Upper lobe of left lung (tissue), 6 donors: ENCODE measurements around the gene MB. TPM values are rescaled to one million over a fixed set of nuclear protein-coding genes. Genes with fewer than 3 reads are reported as not detected.

ENCODE experiments used
- ATAC-seq, 2 donors: fragments of 200-7000 bp; cut with Tn5 transposase; one replicate each; pipeline ENCODE4 v1.9.1; 2022; ENCODE audit warnings: mild to moderate bottlenecking in 2 of 2, moderate library complexity in 2 of 2; ENCODE audit not compliant: low FRiP score in 2 of 2
- DNase-seq, 2 donors: peaks; one replicate each; pipeline ENCODE4 v3.0.0-alpha.2; 2019 to 2020
- H3K27ac ChIP-seq, 4 donors: fragments of 200-600 bp; sonication (generic); one replicate each; pipeline ENCODE4 v1.5.1; 2016 to 2019
- H3K27me3 ChIP-seq, 4 donors: fragments of 200-600 bp; sonication (generic); one replicate each; pipeline ENCODE4 v1.5.1; 2017 to 2019
- H3K36me3 ChIP-seq, 4 donors: fragments of 200-600 bp; sonication (generic); one replicate each; pipeline ENCODE4 v1.5.1; 2016 to 2019
- H3K4me1 ChIP-seq, 4 donors: fragments of 200-600 bp; sonication (generic); one replicate each; pipeline ENCODE4 v1.5.1; 2018 to 2019
- H3K4me3 ChIP-seq, 4 donors: fragments of 200-600 bp; sonication (generic); one replicate each; pipeline ENCODE4 v1.5.1; 2017 to 2019; ENCODE audit warnings: mild to moderate bottlenecking in 2 of 4, moderate library complexity in 1 of 4
- H3K9me3 ChIP-seq, 4 donors: fragments of 200-600 bp; sonication (generic); one replicate each; pipeline ENCODE4 v1.5.1; 2018 to 2019
- CTCF ChIP-seq, 6 experiments: fragments of 450-650 bp in 4 of 6; fragments of 200-600 bp in 2 of 6; sonication (generic) in 2 of 6; IDR thresholded peaks; one replicate each; pipeline ENCODE4 v1.5.1; 2016 to 2019; ENCODE audit warnings: antibody characterized with exemption in 6 of 6
- EP300 ChIP-seq, 4 donors: sonication (generic); formaldehyde crosslinking; IDR thresholded peaks; one replicate each; pipeline ENCODE4 v1.5.1; 2017; ENCODE audit warnings: antibody characterized with exemption in 4 of 4, control low read depth in 2 of 4
- POLR2A ChIP-seq, 4 donors: fragments of 450-650 bp; IDR thresholded peaks; one replicate each; pipeline ENCODE4 v1.5.1; 2016 to 2017; ENCODE audit warnings: antibody characterized with exemption in 4 of 4, mild to moderate bottlenecking in 2 of 4
- POLR2AphosphoS5 ChIP-seq, 2 donors: sonication (generic); formaldehyde crosslinking; IDR thresholded peaks; one replicate each; pipeline ENCODE4 v1.5.1; 2017; ENCODE audit warnings: antibody characterized with exemption in 2 of 2
- WGBS, 2 donors: methylation state at CpG; one replicate each; pipeline ENCODE4 v1.1.5; 2017 to 2018; 5-methylcytosine and 5-hydroxymethylcytosine counted together
- total RNA-seq, 6 donors: library from RNA; depleted of rRNA in 4 of 6; stranded (reverse); fragments of >200 nt in 4 of 6; gene quantifications; one replicate each; pipeline versions ENCODE4 v1.1.0 to v1.2.1, GENCODE V29; 2016 to 2021
- donor health status: DM: no; HTN: no; CAD: no; lungs with moderate emphysema.
- donor health status: DM: no; HTN: yes; CAD: no; lungs with severe emphysema.

The MB gene
- total RNA-seq, 6 donors from 2014 or later, result 0.46 to 1.1 (median 0.98) TPM; not detected in 3

GRCh38 chr22:35559354-35560005, 57.6 kb downstream of the MB start:
- TF ChIP-seq EP300 (IDR thresholded peaks at IDR 0.05) (no peak), CTCF (IDR thresholded peaks at IDR 0.05) (no peak), POLR2AphosphoS5 (IDR thresholded peaks at IDR 0.05) (no peak), POLR2A (IDR thresholded peaks at IDR 0.05) (no peak)
- Histone ChIP-seq H3K27ac (no peak overlapping the region), H3K27me3 (no peaks in the 10 kb centered on the region), H3K4me3 (no peak overlapping the region), H3K36me3 (no peaks in the 10 kb centered on the region), H3K9me3 (peaks cover 0 to 5% (median 0%) of the 10 kb centered on the region in 4 donors), H3K4me1 (no peaks in the 10 kb centered on the region)
- DNase-seq, result no peak
- ATAC-seq, result no peak
- whole genome bisulfite sequencing, 2 donors, result 62 to 67% methylated on average over 2 of the region's 2 CpGs

- no peaks in the 10 kb centered on the region for H3K36me3 ChIP-seq
- no peaks in the 10 kb centered on the region for H3K27me3 ChIP-seq
- ATAC-seq (no peak), DNase-seq (no peak)
- peaks cover 0 to 5% (median 0%) of the 10 kb centered on the region in 4 donors for H3K9me3 ChIP-seq
- TF ChIP-seq EP300 (IDR thresholded peaks at IDR 0.05) (no peak), CTCF (IDR thresholded peaks at IDR 0.05) (no peak)
- no peak overlapping the region for H3K4me3 ChIP-seq
- WGBS, 2 donors, result 60 to 85% methylated on average over 3 of the region's 3 CpGs
- no peak overlapping the region for H3K27ac ChIP-seq
- H3K4me1 ChIP-seq, result no peaks in the 10 kb centered on the region
Measured at GRCh38 chr22:35558719-35559118, 58.4 kb downstream of the MB start.

GRCh38 chr22:35558031-35558430, 59.1 kb downstream of the MB start:
- TF ChIP-seq CTCF (IDR thresholded peaks at IDR 0.05) (no peak), EP300 (IDR thresholded peaks at IDR 0.05) (no peak), POLR2AphosphoS5 (IDR thresholded peaks at IDR 0.05) (no peak), POLR2A (IDR thresholded peaks at IDR 0.05) (no peak)
- no peaks in the 10 kb centered on the region for H3K27me3 ChIP-seq
- no peak overlapping the region for H3K27ac ChIP-seq
- no peaks in the 10 kb centered on the region for H3K4me1 ChIP-seq
- WGBS, 2 donors, result 74 to 85% methylated on average over 5 of the region's 5 CpGs
- peaks cover 0 to 5% (median 0%) of the 10 kb centered on the region in 4 donors for H3K9me3 ChIP-seq
- DNase-seq (no peak), ATAC-seq (no peak)
- no peak overlapping the region for H3K4me3 ChIP-seq
- no peaks in the 10 kb centered on the region for H3K36me3 ChIP-seq

Other genes starting within 250 kb of the MB start
- gene HMOX1, start 236.2 kb downstream of the MB start, total RNA-seq, result 100 to 1,000 TPM in 1 of 6 donors, 10 to 100 TPM in 5; 22.0 to 306 (median 77.9) TPM
- 10 to 100 TPM in 5 of 6 donors, 1 to 10 TPM in 1; 9.8 to 34.4 (median 20.2) TPM for gene MCM5, start 217.2 kb downstream of the MB start, total RNA-seq
- gene RASD2, start 76.5 kb downstream of the MB start, total RNA-seq, result 1 to 10 TPM in 4 of 6 donors, under 1 TPM in 2; 0.49 to 4.2 (median 1.7) TPM
- 10 to 100 TPM; 27.6 to 54.4 (median 30.8) TPM for gene APOL6, start 31.1 kb upstream of the MB start, total RNA-seq
- not detected for gene APOL5, start 100.5 kb upstream of the MB start, total RNA-seq